PC-9 (cell line): ENCODE results near the gene RAB31. TPM values are rescaled to one million over a fixed set of nuclear protein-coding genes. Genes with fewer than 3 reads are reported as not detected.

Source experiments
- BruUV-seq: library from RNA; stranded (reverse); fragments of 400-500 nt; replicated peaks from 2 replicates; lab custom pipeline; 2021; lab: Mats Ljungman, UMichigan
- CTCF ChIA-PET: fragments of 300-600 bp; sonication (Branson Sonifier 250); formaldehyde crosslinking; loops from one replicate; lab custom pipeline; 2022; ENCODE audit warnings: antibody characterized with exemption; lab: Charles Lee
- POLR2A ChIA-PET: fragments of 300-600 bp; sonication (Branson Sonifier 250); formaldehyde crosslinking; loops from one replicate; lab custom pipeline; 2022; ENCODE audit warnings: antibody characterized with exemption; ENCODE audit not compliant: unreplicated experiment; lab: Charles Lee
- DNase-seq, 2 experiments: peaks; one replicate each; pipeline versions ENCODE4 v3.0.0 to v3.0.0-alpha.2; 2015 to 2022; ENCODE audit warnings: mixed read lengths in 1 of 2
- H2AFZ ChIP-seq: fragments of 200-600 bp; sonication (generic); 2 replicates; pipeline ENCODE4 v1.8.1; 2017; ENCODE audit warnings: antibody characterized with exemption
- H3F3A ChIP-seq: fragments of 200-600 bp; sonication (generic); 2 replicates; pipeline ENCODE4 v1.8.1; 2017; ENCODE audit warnings: antibody characterized with exemption, mild to moderate bottlenecking, low read depth; ENCODE audit not compliant: insufficient read depth
- H3K27ac ChIP-seq: fragments of 200-600 bp; sonication (generic); 2 replicates; pipeline ENCODE4 v1.6.1; 2016; ENCODE audit warnings: mixed run types
- H3K27me3 ChIP-seq: fragments of 200-600 bp; sonication (generic); 2 replicates; pipeline ENCODE4 v1.6.1; 2016; ENCODE audit warnings: low read depth, mixed run types; ENCODE audit not compliant: insufficient read depth
- H3K36me3 ChIP-seq: fragments of 200-600 bp; sonication (generic); 2 replicates; pipeline ENCODE4 v1.6.1; 2016; ENCODE audit warnings: low read depth, mixed run types
- H3K4me1 ChIP-seq: fragments of 200-600 bp; sonication (generic); replicated peaks from 2 replicates; pipeline ENCODE4 v1.6.1; 2016; ENCODE audit warnings: mixed run types; ENCODE audit not compliant: insufficient read depth
- H3K4me2 ChIP-seq: fragments of 200-600 bp; sonication (generic); 2 replicates; pipeline ENCODE4 v1.6.1; 2017; ENCODE audit warnings: mixed run types
- H3K4me3 ChIP-seq: fragments of 200-600 bp; sonication (generic); 2 replicates; pipeline ENCODE4 v1.6.1; 2016; ENCODE audit warnings: mixed run types
- H3K79me2 ChIP-seq: fragments of 200-600 bp; sonication (generic); 2 replicates; pipeline ENCODE4 v1.6.1; 2017; ENCODE audit warnings: low read depth, mixed run types
- H3K9me2 ChIP-seq: fragments of 200-600 bp; sonication (generic); 2 replicates; pipeline ENCODE4 v1.8.1; 2017; ENCODE audit warnings: mild to moderate bottlenecking; ENCODE audit not compliant: insufficient read depth
- H3K9me3 ChIP-seq: fragments of 200-600 bp; sonication (generic); 2 replicates; pipeline ENCODE4 v1.8.1; 2016; ENCODE audit warnings: low read depth; ENCODE audit not compliant: insufficient read depth
- H4K20me1 ChIP-seq: fragments of 200-600 bp; sonication (generic); 2 replicates; pipeline ENCODE4 v1.8.1; 2017; ENCODE audit not compliant: insufficient read depth
- CTCF ChIP-seq: fragments of 200-600 bp; sonication (generic); conservative IDR thresholded peaks from 2 replicates; pipeline ENCODE4 v1.6.1; 2017; ENCODE audit warnings: mixed run types, antibody characterized with exemption, mild to moderate bottlenecking, moderate library complexity
- EZH2 ChIP-seq: fragments of 200-600 bp; sonication (generic); IDR thresholded peaks from 2 replicates; pipeline ENCODE4 v1.8.0; 2017; ENCODE audit warnings: antibody characterized with exemption, low read depth
- intact Hi-C: fragments of 100-400 bp; cut with micrococcal nuclease; formaldehyde crosslinking; loops from one replicate; pipeline ENCODE4 v1.10.0; 2022; ENCODE audit not compliant: unreplicated experiment
- total RNA-seq: library from RNA; stranded (reverse); gene quantifications from 2 replicates; pipeline ENCODE4 v1.2.3, GENCODE V29; 2021

The RAB31 gene
- total RNA-seq, 1 experiment from 2014 or later = 51.0 TPM

DNA sequence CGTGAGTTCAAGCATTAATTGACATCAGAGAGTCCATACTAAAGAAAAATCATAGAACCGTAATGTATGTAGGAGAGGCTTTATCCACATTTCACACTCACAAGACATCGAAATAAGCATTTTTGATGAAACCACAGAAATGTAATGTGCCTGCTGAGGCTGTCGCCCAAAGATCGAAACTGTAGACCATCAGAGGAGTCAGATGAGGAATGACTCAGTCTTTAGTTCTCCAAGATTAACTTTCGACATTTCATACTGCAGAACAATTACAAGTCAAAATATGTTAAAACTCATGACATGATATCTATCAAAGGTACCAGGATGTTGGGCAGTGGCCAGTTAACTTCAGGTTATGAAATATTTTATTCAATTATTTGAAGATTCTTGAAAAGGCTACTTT, 79.6 kb downstream of the RAB31 start:
- intact Hi-C loops = no loop called here

GRCh38 chr18:9788140-9788539, 80.0 kb downstream of the RAB31 start:
- no TSS peak for BruUV-seq
- 0 out of 2 replicates have a peak, but pooled peaks cover 10% of the 10 kb centered on the region for H3K36me3 ChIP-seq
- no peak overlapping the region for H3K27ac ChIP-seq
- H4K20me1 ChIP-seq = no peaks in the 10 kb centered on the region
- H3K27me3 ChIP-seq = no peaks in the 10 kb centered on the region
- H2AFZ ChIP-seq = no peak overlapping the region
- intact Hi-C loops = no loop called here
- ChIA-PET POLR2A (no interaction called here), CTCF (no interaction called here)
- DNase-seq = no peak
- H3F3A ChIP-seq = peaks cover 2% of the 10 kb centered on the region
- 0 out of 2 replicates have a peak, but pooled peaks cover 4% of the 10 kb centered on the region for H3K79me2 ChIP-seq
- no peak for TF ChIP-seq CTCF
- TF ChIP-seq EZH2 = no peak
- peaks cover 5% of the 10 kb centered on the region; the same call in 1 of the 2 replicates for H3K4me1 ChIP-seq
- no peak overlapping the region for H3K4me3 ChIP-seq
- H3K4me2 ChIP-seq = no peak overlapping the region
- peaks cover 8% of the 10 kb centered on the region; the same call in 1 of the 2 replicates for H3K9me3 ChIP-seq
- no peaks in the 10 kb centered on the region for H3K9me2 ChIP-seq

More for the DNA sequence above, 79.6 kb downstream of the RAB31 start:
- Histone ChIP-seq H3K4me2 (no peak overlapping the region), H3K27ac (no peak overlapping the region), H3K79me2 (0 out of 2 replicates have a peak, but pooled peaks cover 4% of the 10 kb centered on the region), H3K4me1 (peaks cover 10% of the 10 kb centered on the region; the same call in 1 of the 2 replicates), H3K9me3 (peaks cover 8% of the 10 kb centered on the region; the same call in 1 of the 2 replicates), H2AFZ (no peak overlapping the region), H3F3A (peaks cover 7% of the 10 kb centered on the region), H3K36me3 (0 out of 2 replicates have a peak, but pooled peaks cover 10% of the 10 kb centered on the region), H3K27me3 (no peaks in the 10 kb centered on the region), H3K4me3 (no peak overlapping the region), H3K9me2 (no peaks in the 10 kb centered on the region), H4K20me1 (no peaks in the 10 kb centered on the region)
- BruUV-seq = no TSS peak
- ChIA-PET CTCF (no interaction called here), POLR2A (no interaction called here)
- no peak for DNase-seq
- no peak for TF ChIP-seq CTCF
- no peak for TF ChIP-seq EZH2

DNA sequence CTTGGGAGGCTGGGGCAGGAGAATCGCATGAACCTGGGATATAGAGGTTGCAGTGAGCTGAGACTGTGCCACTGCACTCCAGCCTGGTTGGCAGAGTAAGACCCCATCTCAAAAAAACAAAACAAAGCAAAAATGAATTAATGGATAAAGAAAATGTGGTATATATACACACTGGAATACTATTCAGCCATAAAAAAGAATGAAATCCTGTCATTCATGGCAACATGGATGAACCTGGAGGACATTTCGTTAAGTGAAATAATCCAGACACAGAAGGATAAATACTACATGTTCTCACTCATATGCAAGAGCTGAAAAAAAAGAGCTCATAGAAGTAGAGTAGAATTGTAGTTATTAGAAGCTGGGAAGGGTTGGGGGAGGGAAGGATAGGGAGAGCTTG, 80.8 kb downstream of the RAB31 start:
- H3K4me3 ChIP-seq = no peak overlapping the region
- H3K4me2 ChIP-seq = no peak overlapping the region
- H3K9me2 ChIP-seq = no peaks in the 10 kb centered on the region
- H3K9me3 ChIP-seq = peaks cover 8% of the 10 kb centered on the region; the same call in 1 of the 2 replicates
- CTCF ChIA-PET = no interaction called here
- 0 out of 2 replicates have a peak, but pooled peaks cover 4% of the 10 kb centered on the region for H3K79me2 ChIP-seq
- 0 out of 2 replicates have a peak, but pooled peaks cover under 1% of the 10 kb centered on the region for H3K4me1 ChIP-seq
- no peak for DNase-seq
- no peak overlapping the region for H2AFZ ChIP-seq
- intact Hi-C loops = no loop called here
- no peaks in the 10 kb centered on the region; the same call in 1 of the 2 replicates for H3F3A ChIP-seq
- POLR2A ChIA-PET = no interaction called here
- BruUV-seq = no TSS peak
- H3K36me3 ChIP-seq = 0 out of 2 replicates have a peak, but pooled peaks cover 10% of the 10 kb centered on the region
- no peaks in the 10 kb centered on the region for H3K27me3 ChIP-seq
- no peaks in the 10 kb centered on the region for H4K20me1 ChIP-seq
- H3K27ac ChIP-seq = no peak overlapping the region
- TF ChIP-seq EZH2 (no peak), CTCF (no peak)
